Activated CD8-positive, alpha-beta memory T cell treated with anti-CD3 and anti-CD28 coated beads, Interleukin-2, amount 50 U/mL, for 1 hour (primary cell): ENCODE results near the gene ASIC3.
"Not testable (repeated sequence)": the region's sequence is repeated elsewhere in the genome, so short reads cannot be mapped to it uniquely, and the experiment has no call there.

Experiments used
- DNase-seq: peaks from one replicate; pipeline ENCODE4 v3.0.0-alpha.2; 2020; ENCODE audit errors: extremely low read depth

ASIC3 gene

DNA sequence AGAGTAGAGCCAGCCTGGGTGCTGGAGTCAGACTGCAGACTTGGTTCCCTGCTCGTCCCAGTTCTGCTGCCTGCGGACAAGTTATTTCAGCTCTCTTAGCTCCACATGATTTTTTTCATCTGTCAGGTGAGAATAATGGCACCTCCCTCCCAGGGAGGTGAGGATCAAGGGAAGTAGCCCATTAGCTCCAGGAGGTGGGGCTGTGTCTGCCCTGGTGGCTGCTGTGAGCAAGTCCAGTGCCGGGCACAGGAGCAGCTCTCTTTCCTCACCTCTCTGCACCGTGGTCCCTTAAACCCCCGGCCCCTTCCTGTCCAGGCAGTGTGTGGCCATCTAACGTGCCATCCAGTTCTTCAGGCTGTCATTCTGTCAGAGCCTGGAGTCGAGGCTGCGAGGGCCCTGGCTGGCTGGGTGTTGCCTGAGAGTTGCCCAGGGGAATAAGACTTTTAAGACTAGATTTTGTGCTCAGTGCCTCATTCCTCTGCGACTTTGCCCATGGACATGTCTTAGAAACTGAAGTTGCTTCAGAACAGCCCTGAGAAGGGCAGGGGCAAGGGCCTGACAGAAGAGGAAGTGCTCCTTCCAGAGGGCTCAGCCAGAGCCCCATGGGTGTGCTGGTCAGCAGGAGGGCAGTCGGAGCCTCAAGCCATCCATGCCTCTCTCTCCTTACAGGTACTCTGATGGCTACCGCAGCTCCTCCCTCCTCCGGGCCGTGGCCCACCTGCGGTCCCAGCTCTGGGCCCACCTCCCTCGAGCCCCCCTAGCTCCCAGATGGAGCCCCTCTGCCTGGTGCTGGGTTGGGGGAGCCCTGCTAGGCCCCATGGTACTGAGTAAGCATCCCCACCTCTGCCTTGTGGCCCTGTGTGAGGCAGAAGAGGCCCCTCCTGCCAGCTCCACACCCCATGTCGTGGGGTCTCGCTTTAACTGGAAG, 15.1 kb upstream of the ASIC3 start:
- DNase-seq: no peak

DNA sequence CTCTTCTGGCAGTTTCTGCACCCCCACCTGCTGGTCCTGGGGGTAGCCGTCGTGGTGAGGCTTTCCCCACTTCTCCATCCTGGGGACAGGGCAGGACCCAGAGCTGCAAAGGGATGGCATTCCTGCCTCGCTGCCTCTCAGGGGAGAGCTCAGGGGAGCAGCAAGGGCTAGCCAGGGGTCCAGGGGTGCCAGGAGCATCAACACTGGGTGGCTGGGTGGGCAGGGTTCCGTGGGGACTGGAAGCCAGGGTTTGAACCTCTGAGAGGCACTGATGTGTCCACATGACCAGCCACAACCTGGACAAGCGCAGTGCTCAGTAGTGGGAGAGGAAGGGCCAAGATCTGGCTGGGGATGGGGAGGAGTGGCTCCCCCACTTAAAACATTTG, 14.5 kb upstream of the ASIC3 start:
- no peak for DNase-seq

DNA sequence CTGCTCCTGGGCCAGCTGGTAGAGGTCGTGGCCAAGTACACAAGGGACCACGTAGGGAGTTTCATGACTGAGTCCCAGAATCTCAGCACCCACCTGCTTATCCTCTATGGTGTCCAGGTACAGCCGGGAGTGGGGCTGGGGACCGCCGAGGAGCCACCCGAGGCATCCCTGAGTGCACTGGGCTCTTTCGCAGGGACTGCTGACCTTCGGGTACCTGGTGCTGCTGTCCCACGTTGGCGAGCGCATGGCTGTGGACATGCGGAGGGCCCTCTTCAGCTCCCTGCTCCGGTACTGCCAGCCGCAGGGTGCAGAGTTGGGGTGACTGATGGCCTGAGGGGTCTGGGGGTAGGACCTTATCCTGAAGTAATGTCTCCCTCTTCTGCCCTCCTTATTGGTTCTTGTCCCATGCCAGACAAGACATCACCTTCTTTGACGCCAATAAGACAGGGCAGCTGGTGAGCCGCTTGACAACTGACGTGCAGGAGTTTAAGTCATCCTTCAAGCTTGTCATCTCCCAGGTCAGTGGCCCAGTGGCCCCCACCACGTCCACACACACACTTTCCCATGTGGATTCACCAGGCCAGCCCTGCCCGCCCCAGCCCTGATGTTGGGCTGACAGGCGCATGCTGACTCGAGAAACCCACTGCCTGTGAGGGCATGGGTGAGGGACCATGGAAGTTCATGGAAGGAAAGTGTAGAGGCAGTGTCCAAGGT, 13.9 kb upstream of the ASIC3 start:
- DNase-seq: no peak

DNA sequence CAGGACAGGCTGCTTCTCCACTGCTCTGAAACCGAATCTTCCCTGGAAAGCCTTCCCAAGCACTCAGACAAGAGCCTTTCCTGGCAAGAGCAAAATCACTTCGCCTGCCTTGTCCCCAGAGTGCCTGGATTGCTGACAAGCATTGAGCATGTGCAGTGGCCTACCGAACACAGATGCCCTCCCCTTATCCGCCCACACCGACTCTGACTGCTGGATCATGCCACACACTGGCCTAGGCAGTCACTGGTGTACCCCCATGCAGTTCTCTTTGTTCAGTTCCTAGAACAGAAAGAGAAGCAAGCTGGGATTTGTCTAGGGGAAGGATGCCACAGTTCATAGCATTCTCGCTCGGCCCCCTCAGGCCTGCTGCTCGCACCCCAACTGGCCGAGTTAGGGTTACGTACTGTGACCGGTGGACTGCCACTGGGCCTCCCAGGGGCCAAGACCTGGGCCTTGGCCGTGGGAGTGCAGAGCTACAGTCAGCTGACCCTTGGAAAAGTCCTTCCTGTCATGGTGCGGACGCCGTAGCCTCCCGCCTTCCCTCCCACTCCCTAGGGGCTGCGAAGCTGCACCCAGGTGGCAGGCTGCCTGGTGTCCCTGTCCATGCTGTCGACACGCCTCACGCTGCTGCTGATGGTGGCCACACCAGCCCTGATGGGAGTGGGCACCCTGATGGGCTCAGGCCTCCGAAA, 13.2 kb upstream of the ASIC3 start:
- no peak for DNase-seq

DNA sequence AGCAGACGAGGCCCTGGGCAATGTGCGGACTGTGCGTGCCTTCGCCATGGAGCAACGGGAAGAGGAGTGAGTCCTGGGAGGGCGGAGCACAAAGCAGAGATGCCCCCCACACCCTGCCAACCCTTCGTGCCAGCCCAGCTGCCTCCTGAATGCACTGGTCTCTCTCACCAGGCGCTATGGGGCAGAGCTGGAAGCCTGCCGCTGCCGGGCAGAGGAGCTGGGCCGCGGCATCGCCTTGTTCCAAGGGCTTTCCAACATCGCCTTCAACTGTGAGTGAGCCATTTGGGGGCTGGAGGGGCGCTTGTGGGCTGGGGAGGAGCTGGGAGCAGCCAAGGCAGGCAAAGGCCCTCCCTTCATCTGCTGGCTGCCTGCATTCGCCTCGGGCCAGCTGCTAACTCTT, 12.4 kb upstream of the ASIC3 start:
- DNase-seq: no peak

DNA sequence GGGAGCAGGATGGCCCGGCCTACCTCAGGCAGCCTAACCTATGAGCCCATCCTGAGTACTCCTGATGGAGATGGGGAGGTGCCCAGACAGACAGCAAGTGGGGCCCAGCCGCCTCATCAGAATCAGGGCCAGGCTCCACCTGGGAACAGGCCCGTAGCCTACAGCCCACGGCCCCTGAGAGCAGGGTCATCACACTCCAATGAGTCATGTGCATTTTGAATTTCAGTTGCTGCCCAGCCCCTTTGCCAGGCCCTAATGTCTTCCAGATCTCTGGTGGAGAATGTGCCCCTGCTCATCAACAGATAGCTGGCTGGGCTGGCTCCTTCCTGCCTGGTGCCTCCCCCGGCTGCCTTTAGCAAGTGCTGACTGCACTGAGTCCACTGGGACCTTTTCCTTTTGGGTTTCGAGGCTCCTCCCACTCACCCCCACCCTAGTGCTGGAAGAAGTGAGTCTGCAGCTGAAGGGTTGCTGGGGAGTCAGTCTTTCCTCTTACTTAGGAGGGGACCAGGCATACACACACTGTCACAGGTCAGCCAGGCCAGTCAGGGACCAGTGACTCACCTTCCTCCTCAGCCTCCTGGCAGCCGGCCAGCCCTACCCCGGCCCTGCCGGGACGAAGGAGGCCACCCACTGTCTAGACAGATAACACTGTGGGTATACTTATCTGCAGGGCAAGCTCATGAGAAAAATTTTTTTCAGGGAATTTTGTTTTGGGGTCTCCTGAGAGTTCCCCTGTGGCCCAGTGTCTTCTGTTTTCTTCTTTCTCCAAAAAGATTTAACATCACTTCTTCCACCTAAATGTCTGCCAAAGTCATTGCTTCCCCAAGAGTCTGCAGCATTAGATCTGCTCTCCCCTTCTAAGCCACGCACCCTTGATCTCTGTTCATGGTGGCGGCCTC, 9.1 kb upstream of the ASIC3 start:
- DNase-seq: no peak

DNA sequence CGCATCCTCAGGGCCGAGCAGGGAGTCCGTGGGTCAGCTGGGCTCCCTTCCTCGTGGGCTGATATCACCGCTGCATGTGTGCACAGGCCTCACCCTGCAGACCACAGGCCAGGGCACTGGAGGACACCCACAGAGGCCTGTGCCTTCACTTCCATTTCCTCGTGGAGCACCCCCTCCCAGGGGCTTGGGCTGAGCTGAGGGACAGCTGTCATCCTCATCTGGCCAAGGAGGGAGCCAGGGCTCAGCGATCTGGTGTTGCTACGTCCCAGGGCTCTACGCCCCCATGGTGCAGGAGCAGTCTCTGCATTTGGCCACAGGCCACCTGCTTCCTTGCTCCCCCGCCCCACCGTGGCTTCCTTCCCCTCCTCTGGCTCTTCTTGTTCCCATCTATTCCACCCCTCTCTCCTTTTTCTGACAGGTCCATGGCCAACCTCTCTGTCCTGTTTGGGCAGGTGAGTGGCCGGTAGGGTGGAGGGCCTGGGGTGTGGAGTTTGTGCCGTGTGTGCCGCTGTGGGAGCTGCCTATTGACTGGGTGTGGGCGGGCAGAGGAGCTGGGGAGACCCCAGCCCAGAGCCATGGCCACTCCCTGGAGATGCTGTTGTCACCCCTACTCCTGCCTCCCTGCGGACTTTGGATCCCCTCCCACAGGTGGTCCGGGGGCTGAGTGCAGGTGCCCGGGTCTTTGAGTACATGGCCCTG, 8.3 kb upstream of the ASIC3 start:
- DNase-seq: no peak

DNA sequence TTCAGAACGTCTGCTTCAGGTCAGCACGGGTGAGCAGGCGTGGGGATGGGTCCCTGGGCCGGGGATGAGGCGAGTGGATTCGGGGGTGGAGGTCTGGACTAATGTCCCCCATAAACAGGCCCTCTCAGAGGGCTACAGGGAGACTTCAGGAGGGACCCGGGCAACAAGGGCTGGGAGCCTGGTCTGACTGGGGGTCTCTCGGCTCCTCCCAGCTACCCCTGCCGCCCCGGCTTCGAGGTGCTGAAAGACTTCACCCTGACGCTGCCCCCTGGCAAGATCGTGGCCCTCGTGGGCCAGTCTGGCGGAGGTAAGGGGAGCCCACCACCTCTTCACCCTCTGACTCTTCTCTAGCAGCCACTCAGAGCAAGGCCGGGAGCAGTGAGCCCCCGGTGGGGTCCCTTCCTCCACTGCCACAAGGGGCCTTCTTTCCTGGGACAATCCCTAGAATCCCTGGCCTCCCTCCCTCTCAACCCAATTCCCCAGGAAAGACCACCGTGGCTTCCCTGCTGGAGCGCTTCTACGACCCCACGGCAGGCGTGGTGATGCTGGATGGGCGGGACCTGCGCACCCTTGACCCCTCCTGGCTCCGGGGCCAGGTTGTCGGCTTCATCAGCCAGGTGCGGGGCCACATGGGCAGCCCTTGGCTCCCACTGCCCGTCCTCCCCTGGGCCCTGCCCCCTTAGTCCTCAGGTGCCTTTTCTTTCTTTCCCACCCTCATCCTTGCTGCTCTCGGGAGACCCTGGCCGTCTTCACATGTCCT, 7.5 kb upstream of the ASIC3 start:
- DNase-seq: no peak

DNA sequence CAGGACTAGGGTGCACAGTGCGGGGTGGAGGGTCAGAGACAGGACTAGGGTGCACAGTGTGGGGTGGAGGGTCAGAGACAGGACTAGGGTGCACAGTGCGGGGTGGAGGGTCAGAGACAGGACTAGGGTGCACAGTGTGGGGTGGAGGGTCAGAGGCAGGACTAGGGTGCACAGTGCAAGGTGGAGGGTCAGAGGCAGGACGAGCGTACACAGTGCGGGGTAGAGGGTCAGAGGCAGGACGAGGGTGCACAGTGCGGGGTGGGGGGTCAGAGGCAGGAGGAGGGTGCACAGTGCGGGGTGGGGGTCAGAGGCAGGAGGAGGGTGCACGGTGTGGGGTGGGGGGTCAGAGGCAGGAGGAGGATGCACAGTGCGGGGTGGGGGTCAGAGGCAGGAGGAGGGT, 4.9 kb upstream of the ASIC3 start:
- not testable (repeated sequence) for DNase-seq

DNA sequence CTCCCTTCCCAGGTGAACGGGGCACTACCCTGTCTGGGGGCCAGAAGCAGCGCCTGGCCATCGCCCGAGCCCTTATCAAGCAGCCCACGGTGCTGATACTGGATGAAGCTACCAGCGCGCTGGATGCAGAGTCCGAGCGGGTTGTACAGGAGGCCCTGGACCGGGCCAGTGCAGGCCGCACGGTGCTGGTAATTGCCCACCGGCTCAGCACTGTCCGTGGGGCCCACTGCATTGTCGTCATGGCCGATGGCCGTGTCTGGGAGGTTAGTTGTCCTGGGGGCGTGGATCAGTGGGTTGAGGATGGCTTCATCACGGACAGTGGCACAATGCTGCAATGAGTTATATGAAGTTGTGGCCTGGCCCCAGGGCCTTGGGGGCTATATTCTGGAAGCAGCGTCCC, 4.4 kb upstream of the ASIC3 start:
- no peak for DNase-seq

DNA sequence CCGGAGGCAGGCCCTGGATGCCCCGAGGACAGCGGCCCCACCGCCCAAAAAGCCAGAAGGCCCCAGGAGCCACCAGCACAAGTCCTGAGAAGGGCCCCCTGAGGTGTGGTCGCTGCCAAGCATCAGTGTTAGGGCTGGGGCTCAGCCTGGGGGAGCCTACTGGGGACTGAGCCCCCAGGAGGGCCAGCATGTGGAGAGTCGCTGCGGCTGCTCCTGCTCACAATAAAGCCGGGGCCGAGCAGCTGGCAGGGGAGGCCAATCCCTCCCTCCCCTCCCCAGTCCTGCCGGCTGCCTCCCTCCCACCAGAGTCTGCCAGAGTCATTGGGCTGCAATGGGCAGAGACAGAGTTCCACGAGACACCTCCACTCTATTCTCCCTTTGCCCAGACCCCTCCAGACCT, 3.1 kb upstream of the ASIC3 start:
- no peak for DNase-seq

DNA sequence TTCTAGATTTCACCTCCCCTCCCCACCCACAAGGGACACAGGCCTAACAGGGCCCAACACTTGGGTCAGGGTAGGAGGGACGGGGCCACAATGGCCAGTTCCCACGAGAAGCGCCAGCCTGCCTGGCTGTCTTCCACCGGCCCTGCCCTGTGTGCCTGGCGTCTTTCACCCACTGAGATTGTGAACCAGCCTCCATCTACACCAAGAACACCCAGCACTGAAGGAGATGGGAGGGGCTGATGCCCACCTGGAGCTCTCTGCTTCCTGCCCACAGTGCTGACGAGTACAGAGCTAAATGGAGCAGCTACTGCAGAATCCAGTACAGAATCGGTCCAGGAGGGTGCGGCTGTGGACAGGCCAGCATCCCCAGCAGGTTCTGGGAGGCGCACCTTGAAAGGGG, 2.4 kb upstream of the ASIC3 start:
- no peak for DNase-seq

DNA sequence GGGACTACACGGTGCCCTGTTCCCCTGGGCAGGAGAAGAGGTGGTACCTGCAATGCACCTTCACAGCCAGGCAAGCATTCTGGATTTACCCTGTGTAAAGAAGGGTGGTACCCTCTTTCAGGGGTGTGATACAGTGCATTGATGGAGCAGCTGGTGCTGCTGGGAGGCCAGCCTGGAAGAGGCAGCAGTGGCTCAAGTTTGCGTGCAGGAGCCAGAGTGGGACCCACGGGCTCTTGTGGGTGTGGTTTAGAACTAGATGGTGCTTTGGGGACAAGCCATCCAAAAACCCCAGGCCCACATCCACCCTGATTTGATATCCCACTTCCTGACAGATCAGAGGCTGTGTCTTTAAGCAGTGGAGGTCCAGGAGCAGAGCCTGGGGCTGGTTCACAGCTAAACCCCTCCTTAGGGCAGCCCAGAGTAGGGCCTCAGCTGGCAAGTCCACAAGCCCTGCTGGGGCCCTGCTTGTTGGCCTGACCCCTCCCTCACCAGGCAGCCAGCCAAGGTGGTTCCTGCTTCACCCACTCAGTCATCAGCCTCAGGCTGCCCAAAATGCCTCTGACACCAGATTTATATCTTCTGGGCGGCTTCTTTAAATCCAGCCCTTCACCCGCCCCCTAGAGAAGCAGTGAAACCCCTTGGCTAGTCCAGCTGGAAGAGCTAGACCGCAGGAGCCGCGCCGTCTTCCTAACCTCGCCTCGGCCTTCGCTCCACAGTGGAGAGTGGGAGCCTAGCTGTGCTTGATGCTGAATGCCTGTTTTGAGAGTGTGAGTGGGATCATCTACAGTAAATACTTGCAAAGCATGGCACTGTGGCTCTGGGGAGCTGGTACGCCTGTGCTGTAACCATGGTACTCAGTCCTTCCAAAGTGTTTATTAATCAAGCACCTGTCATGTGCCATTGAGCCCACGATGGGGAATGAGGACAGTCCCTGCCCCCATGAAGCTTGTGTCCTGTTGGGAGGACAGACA, 1.4 kb upstream of the ASIC3 start:
- DNase-seq: no peak

DNA sequence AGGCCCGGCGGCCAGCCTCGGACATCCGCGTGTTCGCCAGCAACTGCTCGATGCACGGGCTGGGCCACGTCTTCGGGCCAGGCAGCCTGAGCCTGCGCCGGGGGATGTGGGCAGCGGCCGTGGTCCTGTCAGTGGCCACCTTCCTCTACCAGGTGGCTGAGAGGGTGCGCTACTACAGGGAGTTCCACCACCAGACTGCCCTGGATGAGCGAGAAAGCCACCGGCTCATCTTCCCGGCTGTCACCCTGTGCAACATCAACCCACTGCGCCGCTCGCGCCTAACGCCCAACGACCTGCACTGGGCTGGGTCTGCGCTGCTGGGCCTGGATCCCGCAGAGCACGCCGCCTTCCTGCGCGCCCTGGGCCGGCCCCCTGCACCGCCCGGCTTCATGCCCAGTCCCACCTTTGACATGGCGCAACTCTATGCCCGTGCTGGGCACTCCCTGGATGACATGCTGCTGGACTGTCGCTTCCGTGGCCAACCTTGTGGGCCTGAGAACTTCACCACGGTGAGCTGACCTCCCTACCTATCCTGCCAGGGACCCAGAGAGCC, 656 bp downstream of the ASIC3 start:
- no peak for DNase-seq

DNA sequence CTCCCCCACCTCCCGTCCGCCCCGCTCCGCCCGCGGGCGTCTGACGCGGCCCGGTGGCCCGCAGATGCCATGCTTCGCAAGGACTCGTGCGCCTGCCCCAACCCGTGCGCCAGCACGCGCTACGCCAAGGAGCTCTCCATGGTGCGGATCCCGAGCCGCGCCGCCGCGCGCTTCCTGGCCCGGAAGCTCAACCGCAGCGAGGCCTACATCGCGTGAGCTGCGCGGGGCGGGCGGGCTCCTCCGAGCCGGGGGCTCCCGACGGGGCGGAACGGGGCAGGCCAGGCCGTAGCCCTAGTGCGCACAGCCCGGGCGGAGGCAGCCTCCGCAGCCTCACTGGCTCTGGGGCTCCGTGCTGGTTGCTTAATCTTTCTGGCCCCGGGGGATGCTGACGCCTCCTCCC, 2.8 kb downstream of the ASIC3 start:
- no peak for DNase-seq

DNA sequence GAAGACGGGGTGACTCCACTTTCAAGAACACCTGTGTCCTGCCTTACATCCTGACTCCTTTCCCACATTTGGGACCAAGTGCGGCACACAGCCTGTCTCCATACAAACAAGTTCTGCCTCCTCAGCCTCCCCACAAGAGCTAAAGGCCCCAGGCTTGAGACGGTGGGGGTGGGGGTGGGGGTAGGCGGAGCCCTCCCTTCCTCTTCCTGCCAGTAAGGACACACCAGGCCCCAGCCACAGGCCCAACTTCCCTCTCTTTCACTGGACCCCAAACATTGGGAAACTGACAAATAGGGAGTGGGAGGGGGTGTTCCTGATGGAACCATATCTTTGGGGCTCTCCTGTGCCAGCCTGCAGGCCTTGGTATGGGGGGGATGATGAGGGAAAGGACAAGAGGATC, 4.8 kb downstream of the ASIC3 start:
- no peak for DNase-seq

DNA sequence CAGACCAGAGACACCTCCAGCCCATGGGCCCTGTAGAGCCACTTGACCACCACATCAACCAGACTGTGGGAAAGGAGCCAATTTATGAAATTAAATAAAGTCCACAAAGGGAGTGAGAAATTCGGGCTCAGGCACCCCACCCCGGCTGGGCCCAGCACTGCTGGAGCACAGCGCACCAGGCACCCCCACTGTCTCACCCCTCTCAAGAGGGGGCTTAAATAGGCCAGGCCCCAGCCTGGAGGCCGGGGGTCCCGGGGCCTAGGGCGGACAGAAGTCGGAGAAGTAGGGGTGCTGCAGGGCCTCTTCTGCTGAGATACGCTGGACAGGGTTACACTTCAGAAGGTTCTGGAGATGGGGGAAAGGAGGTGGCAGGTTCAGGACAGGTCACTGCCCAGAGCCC, 5.4 kb downstream of the ASIC3 start:
- DNase-seq: no peak

DNA sequence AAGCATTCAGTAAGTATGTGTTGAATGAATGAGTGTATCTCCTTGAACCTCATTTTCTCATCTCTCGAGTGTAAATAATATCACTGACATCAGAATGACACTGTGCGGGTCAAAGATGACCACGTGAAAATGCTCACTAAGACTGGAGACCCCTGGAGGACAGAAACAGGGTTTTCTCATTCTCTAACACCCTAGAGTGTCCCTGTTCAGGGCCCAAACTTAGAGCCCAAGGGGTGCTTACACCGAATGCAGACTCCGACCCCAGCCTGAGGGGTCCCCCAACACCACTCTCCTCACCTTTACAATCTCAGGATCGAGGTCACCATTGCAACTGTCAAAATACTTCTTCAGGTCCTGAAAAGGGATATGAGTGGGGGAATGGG, 7.9 kb downstream of the ASIC3 start:
- no peak for DNase-seq
